GM21825 (cell line): ENCODE results near the gene PDZRN4.

Experiments used
- ATAC-seq: cut with Tn5 transposase; IDR thresholded peaks from one replicate; pipeline ENCODE4 v1.9.1; 2021; ENCODE audit warnings: mild to moderate bottlenecking, moderate library complexity; ENCODE audit not compliant: unreplicated experiment

The PDZRN4 gene

GRCh38 chr12:41442896-41443295 is 254.8 kb downstream of the PDZRN4 start:
- no peak for ATAC-seq

- ATAC-seq: no peak
Measured at GRCh38 chr12:41443690-41444089, 255.6 kb downstream of the PDZRN4 start.

GRCh38 chr12:41452838-41453407 is 264.8 kb downstream of the PDZRN4 start:
- ATAC-seq: no peak

- no peak for ATAC-seq
Measured at GRCh38 chr12:41453409-41453808, 265.3 kb downstream of the PDZRN4 start.

GRCh38 chr12:41459111-41459905 is 271.2 kb downstream of the PDZRN4 start:
- no peak for ATAC-seq

GRCh38 chr12:41459906-41460214 is 271.7 kb downstream of the PDZRN4 start:
- ATAC-seq: no peak

- ATAC-seq: no peak
Measured at GRCh38 chr12:41460906-41461305, 272.8 kb downstream of the PDZRN4 start.

- ATAC-seq: no peak
Measured at GRCh38 chr12:41462312-41462711, 274.2 kb downstream of the PDZRN4 start.

- ATAC-seq: no peak
Measured at GRCh38 chr12:41465526-41465925, 277.4 kb downstream of the PDZRN4 start.

GRCh38 chr12:41466300-41466699 is 278.2 kb downstream of the PDZRN4 start:
- ATAC-seq: no peak

GRCh38 chr12:41466802-41467201 is 278.7 kb downstream of the PDZRN4 start:
- ATAC-seq: no peak

- no peak for ATAC-seq
Measured at GRCh38 chr12:41467591-41468325, 279.6 kb downstream of the PDZRN4 start.

- ATAC-seq: no peak
Measured at GRCh38 chr12:41468341-41468740, 280.2 kb downstream of the PDZRN4 start.

- ATAC-seq: no peak
Measured at GRCh38 chr12:41468756-41469155, 280.6 kb downstream of the PDZRN4 start.

GRCh38 chr12:41473441-41473840 is 285.3 kb downstream of the PDZRN4 start:
- no peak for ATAC-seq

GRCh38 chr12:41474001-41474400 is 285.9 kb downstream of the PDZRN4 start:
- no peak for ATAC-seq

- no peak for ATAC-seq
Measured at GRCh38 chr12:41476499-41477439, 288.6 kb downstream of the PDZRN4 start.

GRCh38 chr12:41479426-41479825 is 291.3 kb downstream of the PDZRN4 start:
- no peak for ATAC-seq

GRCh38 chr12:41485203-41485602 is 297.1 kb downstream of the PDZRN4 start:
- ATAC-seq: no peak

GRCh38 chr12:41486718-41487117 is 298.6 kb downstream of the PDZRN4 start:
- ATAC-seq: no peak

- ATAC-seq: no peak
Measured at GRCh38 chr12:41496009-41496408, 307.9 kb downstream of the PDZRN4 start.
